ENCODE data around the gene PKP4. TPM values are rescaled to one million over a fixed set of nuclear protein-coding genes. Genes with fewer than 3 reads are reported as not detected.

Gene PKP4
- total RNA-seq, 2 experiments from 2014 or later, result 39.2 to 58.4 TPM

DNA sequence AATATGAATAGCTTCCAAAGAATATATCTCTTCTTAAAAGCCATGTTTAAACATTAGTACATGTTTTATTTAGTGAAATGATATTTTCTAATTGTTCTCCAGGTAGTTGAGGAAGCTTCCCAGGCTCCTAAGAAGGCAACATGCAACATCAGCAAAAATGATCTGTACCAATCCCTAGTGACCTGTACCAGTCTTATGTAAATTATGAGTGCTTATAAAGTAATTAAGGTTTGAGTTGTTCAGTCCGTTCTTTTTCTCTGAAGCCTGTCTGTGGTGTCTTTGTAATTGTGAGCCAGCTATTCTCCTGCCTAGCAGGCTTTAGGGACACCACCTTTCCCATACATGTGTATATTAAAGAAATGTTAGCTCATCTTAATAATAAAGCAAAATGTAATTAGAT, 98.2 kb downstream of the PKP4 start:
- H3K4me3 Mint-ChIP-seq, result no peak overlapping the region
- no peaks in the 10 kb centered on the region for H3K9me3 Mint-ChIP-seq (ENCODE audit: low read depth)
- peaks cover 6% of the 10 kb centered on the region for H3K36me3 Mint-ChIP-seq (ENCODE audit: low read depth)
- no peaks in the 10 kb centered on the region for H3K27me3 Mint-ChIP-seq
- no peak for DNase-seq
- no peak overlapping the region for H3K27ac Mint-ChIP-seq
- CTCF ChIA-PET, result interaction anchor here (0.6 to 0.7 kb wide), 2 partner anchors 11 to 464 kb away, joined by 3 read pairs; no protein-coding TSS in a partner anchor
- POLR2A ChIA-PET, result interaction anchor here (0.6 kb wide), 1 partner anchor 28 kb away, joined by 3 read pairs; no protein-coding TSS in a partner anchor
- intact Hi-C loops (cut with DNase I, micrococcal nuclease), result no loop called here
- H3K4me1 Mint-ChIP-seq, result no peaks in the 10 kb centered on the region
- ATAC-seq, result no peak

DNA sequence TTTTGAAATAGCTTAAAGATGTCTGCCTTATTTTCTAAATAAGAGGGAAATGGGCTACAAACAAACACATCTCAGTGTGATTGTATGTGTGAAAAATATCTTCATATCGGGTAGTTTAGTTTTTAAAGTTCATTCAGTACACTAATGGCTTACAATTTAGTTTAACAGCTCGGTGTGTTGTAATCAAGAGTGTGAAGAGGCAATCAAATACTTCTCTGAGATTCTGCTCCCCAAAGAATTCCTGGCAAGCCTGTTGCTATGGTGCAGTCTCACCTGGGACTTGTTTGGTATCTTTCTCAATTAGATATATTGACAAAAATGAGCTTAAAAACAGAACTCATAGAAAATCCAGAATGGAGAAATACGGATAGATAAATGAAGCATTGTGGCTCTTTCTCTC, 99.4 kb downstream of the PKP4 start:
- H3K4me3 Mint-ChIP-seq, result no peak overlapping the region
- H3K4me1 Mint-ChIP-seq, result no peaks in the 10 kb centered on the region
- no peaks in the 10 kb centered on the region for H3K27me3 Mint-ChIP-seq
- no peak for DNase-seq
- CTCF ChIA-PET, result interaction anchor here (0.6 kb wide), 1 partner anchor 97 kb away, joined by 3 read pairs; no protein-coding TSS in a partner anchor
- no peaks in the 10 kb centered on the region for H3K9me3 Mint-ChIP-seq (ENCODE audit: low read depth)
- intact Hi-C loops (cut with DNase I, micrococcal nuclease), result no loop called here
- ATAC-seq, result no peak
- H3K27ac Mint-ChIP-seq, result no peak overlapping the region
- H3K36me3 Mint-ChIP-seq (ENCODE audit: low read depth), result peaks cover 6% of the 10 kb centered on the region
- POLR2A ChIA-PET, result interaction anchor here (0.7 kb wide), 1 partner anchor 17 kb away, joined by 3 read pairs; no protein-coding TSS in a partner anchor

DNA sequence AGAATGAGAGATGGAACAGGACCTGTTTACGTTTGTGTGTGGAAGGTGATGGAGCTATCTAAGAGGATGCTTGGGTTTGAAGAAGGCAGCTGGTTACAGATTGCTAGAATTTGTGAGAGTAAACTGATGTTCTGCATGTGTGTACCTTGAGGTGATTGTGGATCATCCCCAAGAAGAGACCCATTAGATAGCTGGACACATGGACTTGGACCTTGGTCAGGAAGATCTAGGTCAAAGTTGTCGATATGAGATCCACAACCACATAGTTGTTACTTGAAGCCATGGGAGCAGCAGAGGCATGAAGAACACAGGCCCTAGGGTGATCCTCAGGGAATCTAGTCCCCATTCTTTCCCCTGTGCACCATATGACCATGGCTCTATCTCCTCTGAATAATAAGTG, 101.0 kb downstream of the PKP4 start:
- H3K4me1 Mint-ChIP-seq, result no peaks in the 10 kb centered on the region
- H3K27me3 Mint-ChIP-seq, result no peaks in the 10 kb centered on the region
- intact Hi-C loops (cut with DNase I, micrococcal nuclease), result no loop called here
- H3K9me3 Mint-ChIP-seq (ENCODE audit: low read depth), result no peaks in the 10 kb centered on the region
- no peak for ATAC-seq
- H3K27ac Mint-ChIP-seq, result no peak overlapping the region
- ChIA-PET POLR2A (no interaction called here), CTCF (no interaction called here)
- H3K36me3 Mint-ChIP-seq (ENCODE audit: low read depth), result peaks cover 4% of the 10 kb centered on the region
- DNase-seq, result no peak
- no peak overlapping the region for H3K4me3 Mint-ChIP-seq

DNA sequence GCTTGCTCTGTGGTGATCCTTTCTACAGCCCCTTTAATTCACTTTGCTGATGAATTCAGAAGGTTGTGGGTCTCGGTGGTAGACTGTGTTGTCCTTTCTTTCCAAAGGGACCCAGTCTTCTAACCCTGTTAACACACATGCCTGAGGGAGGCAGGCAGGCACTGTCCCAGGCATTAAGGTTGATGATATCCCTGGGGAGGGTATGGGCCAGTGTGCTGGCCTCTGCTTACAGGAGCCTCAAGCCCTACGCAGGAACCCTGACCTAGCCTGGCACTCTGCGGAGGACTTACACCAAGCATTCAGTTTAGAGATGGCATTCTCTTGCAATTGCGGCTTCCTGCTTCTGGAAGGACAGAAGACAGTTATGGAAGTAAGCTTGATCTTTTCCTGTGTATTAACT, 102.5 kb downstream of the PKP4 start:
- Mint-ChIP-seq H3K36me3 (ENCODE audit: low read depth) (no peaks in the 10 kb centered on the region), H3K9me3 (ENCODE audit: low read depth) (no peaks in the 10 kb centered on the region), H3K27me3 (no peaks in the 10 kb centered on the region), H3K4me1 (no peaks in the 10 kb centered on the region), H3K4me3 (no peak overlapping the region), H3K27ac (no peak overlapping the region)
- CTCF ChIA-PET, result no interaction called here
- POLR2A ChIA-PET, result no interaction called here
- ATAC-seq, result no peak
- no peak for DNase-seq
- intact Hi-C loops (cut with DNase I, micrococcal nuclease), result no loop called here

DNA sequence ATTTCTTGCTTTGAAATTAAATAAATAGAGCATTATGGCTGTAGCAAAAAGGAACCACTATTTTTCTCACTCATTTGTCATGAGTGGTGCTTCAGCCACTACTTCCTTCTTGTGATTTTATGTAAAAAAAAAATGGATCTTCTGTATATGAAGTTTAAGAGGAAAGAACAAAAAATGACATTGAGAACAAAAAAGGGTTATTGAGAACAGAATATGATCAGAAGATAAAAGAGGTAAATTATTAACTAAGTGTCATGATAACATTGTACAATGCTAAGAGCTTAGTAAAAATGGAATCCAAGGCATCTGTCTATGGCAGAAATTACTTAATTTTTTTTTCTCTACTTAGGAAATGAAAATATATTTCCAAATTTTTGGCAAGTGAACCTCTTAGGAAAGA, 103.5 kb downstream of the PKP4 start:
- intact Hi-C loops (cut with DNase I, micrococcal nuclease), result no loop called here
- no peaks in the 10 kb centered on the region for H3K4me1 Mint-ChIP-seq
- no peaks in the 10 kb centered on the region for H3K36me3 Mint-ChIP-seq (ENCODE audit: low read depth)
- no peak overlapping the region for H3K4me3 Mint-ChIP-seq
- POLR2A ChIA-PET, result no interaction called here
- no peaks in the 10 kb centered on the region for H3K9me3 Mint-ChIP-seq (ENCODE audit: low read depth)
- H3K27me3 Mint-ChIP-seq, result no peaks in the 10 kb centered on the region
- DNase-seq, result no peak
- no peak for ATAC-seq
- CTCF ChIA-PET, result interaction anchor here (1.8 kb wide), 1 partner anchor 17 kb away, joined by 4 read pairs; no protein-coding TSS in a partner anchor
- H3K27ac Mint-ChIP-seq, result no peak overlapping the region

DNA sequence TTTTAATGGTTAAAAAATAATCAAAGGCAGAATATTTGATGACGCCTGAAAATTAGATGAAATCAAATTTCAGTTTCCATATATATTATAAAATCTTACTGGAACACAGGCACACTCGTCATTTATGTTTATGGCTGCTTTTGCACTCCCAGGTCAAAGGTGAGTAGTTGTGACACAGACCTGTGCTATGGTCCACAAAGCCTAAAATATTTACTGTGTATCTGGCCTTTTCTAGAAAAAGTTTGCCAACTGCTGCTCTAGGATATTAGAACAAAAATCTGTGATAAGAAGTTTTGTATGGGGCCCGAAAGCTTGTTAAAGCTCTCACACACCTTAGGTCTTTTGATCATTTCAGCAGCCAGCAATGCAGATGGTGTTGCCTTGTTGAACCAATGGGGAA, 104.3 kb downstream of the PKP4 start:
- DNase-seq (no peak), ATAC-seq (no peak)
- no peaks in the 10 kb centered on the region for H3K9me3 Mint-ChIP-seq (ENCODE audit: low read depth)
- H3K36me3 Mint-ChIP-seq (ENCODE audit: low read depth), result no peaks in the 10 kb centered on the region
- ChIA-PET POLR2A (no interaction called here), CTCF (interaction anchor here (1.8 kb wide), 1 partner anchor 17 kb away, joined by 4 read pairs; no protein-coding TSS in a partner anchor)
- H3K27me3 Mint-ChIP-seq, result no peaks in the 10 kb centered on the region
- H3K27ac Mint-ChIP-seq, result no peak overlapping the region
- intact Hi-C loops (cut with DNase I, micrococcal nuclease), result no loop called here
- H3K4me3 Mint-ChIP-seq, result no peak overlapping the region
- no peaks in the 10 kb centered on the region for H3K4me1 Mint-ChIP-seq

DNA sequence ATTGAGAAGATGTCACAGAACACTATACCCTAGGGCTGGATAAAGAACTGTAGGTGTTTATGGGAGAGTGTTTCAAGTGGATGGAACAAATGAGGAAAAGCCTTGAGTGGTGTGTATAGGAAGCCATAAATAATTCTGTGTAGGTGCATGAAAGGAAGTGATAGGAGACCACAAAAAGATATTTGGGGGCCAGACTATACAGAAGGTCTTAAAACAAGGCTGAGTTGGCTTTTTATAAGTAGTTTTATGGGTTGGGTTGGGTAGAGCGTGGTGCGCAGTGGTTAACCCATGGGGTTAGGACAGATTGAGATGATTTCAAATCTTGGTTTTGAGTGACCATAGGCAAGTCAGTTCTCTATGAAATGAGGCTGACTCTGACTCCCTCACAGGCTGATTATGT, 110.5 kb downstream of the PKP4 start:
- H3K9me3 Mint-ChIP-seq (ENCODE audit: low read depth), result peaks cover 2% of the 10 kb centered on the region
- H3K4me1 Mint-ChIP-seq, result no peaks in the 10 kb centered on the region
- no peak overlapping the region for H3K4me3 Mint-ChIP-seq
- no peaks in the 10 kb centered on the region for H3K27me3 Mint-ChIP-seq
- H3K27ac Mint-ChIP-seq, result no peak overlapping the region
- ChIA-PET POLR2A (no interaction called here), CTCF (no interaction called here)
- DNase-seq (no peak), ATAC-seq (no peak)
- intact Hi-C loops (cut with DNase I, micrococcal nuclease), result no loop called here
- peaks cover 7% of the 10 kb centered on the region for H3K36me3 Mint-ChIP-seq (ENCODE audit: low read depth)

DNA sequence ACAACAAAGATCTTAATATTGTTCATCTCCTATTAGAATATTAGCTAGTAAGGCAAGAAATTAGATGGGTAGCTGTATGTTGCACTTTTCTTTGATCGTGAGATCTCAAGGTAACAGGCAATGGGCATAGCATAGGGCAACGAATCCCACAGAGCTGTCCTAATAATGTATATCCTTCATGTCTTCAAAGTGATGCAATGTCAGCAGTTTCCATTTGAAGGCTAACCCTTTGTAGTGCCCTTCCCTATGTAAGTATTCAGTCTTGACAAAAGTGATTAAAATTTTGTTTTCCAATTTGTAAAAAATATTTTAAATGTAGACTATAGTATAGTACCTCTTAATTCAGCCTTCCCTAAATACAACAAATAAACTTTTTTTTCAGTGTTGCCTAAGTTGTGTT, 112.5 kb downstream of the PKP4 start:
- Mint-ChIP-seq H3K4me1 (no peaks in the 10 kb centered on the region), H3K36me3 (ENCODE audit: low read depth) (peaks cover 7% of the 10 kb centered on the region), H3K4me3 (no peak overlapping the region), H3K27me3 (no peaks in the 10 kb centered on the region), H3K9me3 (ENCODE audit: low read depth) (peaks cover 2% of the 10 kb centered on the region), H3K27ac (no peak overlapping the region)
- ATAC-seq (no peak), DNase-seq (no peak)
- ChIA-PET POLR2A (no interaction called here), CTCF (interaction anchor here (1.3 kb wide), 1 partner anchor 19 kb away, joined by 3 read pairs; no protein-coding TSS in a partner anchor)
- intact Hi-C loops (cut with DNase I, micrococcal nuclease), result no loop called here

DNA sequence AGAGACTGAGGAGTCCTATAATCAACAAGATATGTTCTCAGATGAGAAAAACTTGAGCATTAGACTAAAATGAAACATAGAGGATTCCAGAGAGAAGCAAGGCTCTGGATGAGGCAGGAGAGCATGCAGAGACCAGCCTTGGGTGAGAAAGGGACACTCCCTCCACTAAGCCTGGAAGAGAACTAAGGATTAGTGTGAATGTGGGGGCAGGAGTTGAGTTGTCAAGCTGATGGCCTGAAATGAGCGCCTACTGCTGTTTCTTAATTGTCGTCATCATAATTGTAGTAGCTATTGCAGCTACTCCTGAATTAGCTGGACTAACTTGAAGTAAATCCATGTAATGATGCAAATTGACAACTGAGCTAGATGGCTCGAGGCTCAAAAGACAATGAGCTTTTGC, 114.1 kb downstream of the PKP4 start:
- ATAC-seq, result no peak
- peaks cover 7% of the 10 kb centered on the region for H3K36me3 Mint-ChIP-seq (ENCODE audit: low read depth)
- H3K27ac Mint-ChIP-seq, result no peak overlapping the region
- peaks cover 2% of the 10 kb centered on the region for H3K9me3 Mint-ChIP-seq (ENCODE audit: low read depth)
- H3K4me3 Mint-ChIP-seq, result no peak overlapping the region
- intact Hi-C loops (cut with DNase I, micrococcal nuclease), result no loop called here
- H3K4me1 Mint-ChIP-seq, result no peaks in the 10 kb centered on the region
- POLR2A ChIA-PET, result no interaction called here
- CTCF ChIA-PET, result no interaction called here
- H3K27me3 Mint-ChIP-seq, result no peaks in the 10 kb centered on the region
- no peak for DNase-seq

DNA sequence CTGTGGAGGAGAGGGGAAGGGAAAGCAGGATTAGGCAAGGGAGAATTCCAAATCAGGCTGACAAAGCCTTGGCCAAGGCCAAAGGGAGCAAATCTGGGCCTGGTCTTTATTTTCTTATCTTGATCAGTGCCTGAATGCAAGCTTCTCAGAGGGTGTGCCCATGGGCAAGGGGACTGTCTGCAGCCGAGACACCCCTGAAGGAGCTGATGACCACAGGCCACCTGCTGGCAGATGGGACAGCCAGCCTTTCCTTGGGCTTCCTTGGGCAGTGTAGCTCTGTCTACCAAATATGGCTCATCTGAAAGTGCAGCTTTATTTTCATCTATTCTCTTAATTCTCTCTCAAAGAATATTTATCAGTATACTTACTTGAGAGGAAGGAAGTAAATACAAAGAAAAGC, 117.0 kb downstream of the PKP4 start:
- intact Hi-C loops (cut with DNase I, micrococcal nuclease), result no loop called here
- DNase-seq, result no peak
- no peaks in the 10 kb centered on the region for H3K4me1 Mint-ChIP-seq
- peaks cover 2% of the 10 kb centered on the region for H3K36me3 Mint-ChIP-seq (ENCODE audit: low read depth)
- peaks cover 2% of the 10 kb centered on the region for H3K9me3 Mint-ChIP-seq (ENCODE audit: low read depth)
- ATAC-seq, result no peak
- POLR2A ChIA-PET, result no interaction called here
- CTCF ChIA-PET, result interaction anchor here (0.9 kb wide), 1 partner anchor 549 kb away, joined by 3 read pairs; no protein-coding TSS in a partner anchor
- no peaks in the 10 kb centered on the region for H3K27me3 Mint-ChIP-seq
- no peak overlapping the region for H3K4me3 Mint-ChIP-seq
- H3K27ac Mint-ChIP-seq, result no peak overlapping the region

DNA sequence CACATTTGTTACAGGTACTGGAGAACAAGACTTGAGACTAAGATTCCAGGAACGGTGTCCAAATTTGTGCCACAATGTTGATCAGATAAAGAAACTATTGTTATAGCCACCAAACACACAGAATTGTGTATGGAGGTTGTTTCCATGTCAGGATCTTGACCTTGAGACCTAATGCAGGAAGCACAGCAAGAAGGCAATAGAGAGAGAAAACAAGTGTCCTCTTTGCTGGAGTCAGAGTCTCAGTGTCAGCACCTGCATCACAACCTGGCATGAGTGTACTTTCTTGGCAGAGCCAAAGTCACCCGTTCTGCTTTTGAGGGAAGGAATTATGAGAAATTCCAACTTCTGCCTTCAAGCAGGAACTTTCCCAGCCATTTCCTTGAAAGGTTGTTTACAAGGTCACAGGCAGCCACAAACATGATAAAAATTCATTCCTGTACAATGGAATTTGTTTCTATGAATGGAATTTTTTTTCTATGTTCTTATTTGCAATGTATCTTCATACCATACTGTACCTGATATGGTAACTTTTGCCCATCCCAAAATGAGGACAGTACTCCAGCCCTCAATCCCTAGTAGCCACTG, 118.4 kb downstream of the PKP4 start:
- ChIA-PET POLR2A (no interaction called here), CTCF (no interaction called here)
- Mint-ChIP-seq H3K27ac (no peak overlapping the region), H3K36me3 (ENCODE audit: low read depth) (peaks cover 3% of the 10 kb centered on the region), H3K27me3 (no peaks in the 10 kb centered on the region), H3K4me3 (no peak overlapping the region), H3K4me1 (no peaks in the 10 kb centered on the region), H3K9me3 (ENCODE audit: low read depth) (peaks cover 2% of the 10 kb centered on the region)
- DNase-seq (no peak), ATAC-seq (no peak)
- intact Hi-C loops (cut with DNase I, micrococcal nuclease), result no loop called here

DNA sequence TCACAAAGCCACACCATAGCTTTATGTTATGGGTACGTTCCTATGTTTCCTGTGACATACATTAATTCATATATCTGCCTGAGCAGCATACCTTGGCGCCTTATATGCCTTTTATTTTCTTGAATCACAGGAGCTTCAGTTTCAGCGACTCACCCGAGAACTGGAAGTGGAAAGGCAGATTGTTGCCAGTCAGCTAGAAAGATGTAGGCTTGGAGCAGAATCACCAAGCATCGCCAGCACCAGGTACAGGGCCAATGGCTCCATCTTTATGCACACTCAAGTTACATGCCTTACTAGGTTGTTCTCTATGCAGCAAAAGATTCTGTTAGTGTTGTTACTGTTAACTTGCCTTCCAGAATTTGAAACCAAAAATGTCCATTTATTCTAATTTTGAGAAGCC, 120.4 kb downstream of the PKP4 start:
- ChIA-PET POLR2A (no interaction called here), CTCF (interaction anchor here (0.6 to 0.7 kb wide), 2 partner anchors 12 to 355 kb away, joined by 3 to 4 read pairs; no protein-coding TSS in a partner anchor)
- ATAC-seq (no peak), DNase-seq (no peak)
- no peaks in the 10 kb centered on the region for H3K9me3 Mint-ChIP-seq (ENCODE audit: low read depth)
- no peaks in the 10 kb centered on the region for H3K27me3 Mint-ChIP-seq
- H3K4me1 Mint-ChIP-seq, result no peaks in the 10 kb centered on the region
- intact Hi-C loops (cut with DNase I, micrococcal nuclease), result no loop called here
- peaks cover 2% of the 10 kb centered on the region for H3K36me3 Mint-ChIP-seq (ENCODE audit: low read depth)
- H3K27ac Mint-ChIP-seq, result no peak overlapping the region
- no peak overlapping the region for H3K4me3 Mint-ChIP-seq
